A549 (cell line): Measurements from ENCODE around the gene TSHZ2. TPM values are rescaled to one million over a fixed set of nuclear protein-coding genes. Genes with fewer than 3 reads are reported as not detected.

Source experiments
- ATAC-seq, 2 experiments: fragments of 200-7000 bp in 1 of 2; fragments of >200 bp in 1 of 2; cut with Nextera tagmentation in 1 of 2; cut with Tn5 transposase in 1 of 2; 3 replicates each; pipeline versions ENCODE4 v1.8.0 to v1.9.1; 2018 to 2020; ENCODE audit warnings: mild to moderate bottlenecking in 1 of 2, moderate library complexity in 1 of 2
- CTCF ChIA-PET: fragments of 300-600 bp; sonication (Branson Sonifier 250); formaldehyde crosslinking; extraction: SDS; loops from one replicate; lab custom pipeline; 2021; ENCODE audit warnings: antibody characterized with exemption, inconsistent platforms; lab: Yijun Ruan, JAX
- POLR2A ChIA-PET: fragments of 350-600 bp; formaldehyde crosslinking; extraction: SDS; loops from one replicate; lab custom pipeline; 2021; ENCODE audit warnings: antibody characterized with exemption, inconsistent platforms; lab: Yijun Ruan, JAX
- DNase-seq, 2 experiments: peaks; one replicate each; pipeline versions ENCODE4 v3.0.0 to v3.0.0-alpha.2; 2011 to 2016; ENCODE audit warnings: low read depth in 1 of 2, low spot score in 1 of 2
- FAIRE-seq: peaks from 2 replicates; lab custom pipeline; 2011; peaks lifted over from hg19 to GRCh38; lab: Jason Lieb, UNC
- H3K27ac ChIP-seq, 2 experiments: fragments of >200 bp; sonication (Bioruptor Twin); formaldehyde crosslinking; 3 replicates each; pipeline ENCODE4 v1.5.1; 2016 to 2017
- H3K4me1 ChIP-seq: fragments of >200 bp; sonication (Bioruptor Twin); formaldehyde crosslinking; 3 replicates; pipeline ENCODE4 v1.6.1; 2016
- H3K4me2 ChIP-seq: fragments of >200 bp; sonication (Bioruptor Twin); formaldehyde crosslinking; 3 replicates; pipeline ENCODE4 v1.6.1; 2016
- H3K4me3 ChIP-seq: fragments of >200 bp; sonication (Bioruptor Twin); formaldehyde crosslinking; 3 replicates; pipeline ENCODE4 v1.5.1; 2016
- H3K9me3 ChIP-seq: fragments of >200 bp; sonication (Bioruptor Twin); formaldehyde crosslinking; 3 replicates; pipeline ENCODE4 v1.6.1; 2016
- BHLHE40 ChIP-seq: IDR thresholded peaks from 2 replicates; pipeline ENCODE4 v1.6.1; 2012; ENCODE audit warnings: low read depth, low read length, inconsistent platforms
- CBX2 ChIP-seq: fragments of 200-600 bp; sonication (generic); IDR thresholded peaks from 2 replicates; pipeline ENCODE4 v1.6.1; 2016; ENCODE audit warnings: low read depth, mild to moderate bottlenecking, borderline replicate concordance
- CBX8 ChIP-seq: fragments of 200-600 bp; sonication (generic); IDR thresholded peaks from 2 replicates; pipeline ENCODE4 v1.6.1; 2016
- CEBPB ChIP-seq, 2 experiments: fragments of >200 bp in 1 of 2; sonication (Bioruptor Twin) in 1 of 2; formaldehyde crosslinking in 1 of 2; IDR thresholded peaks; 2 replicates each; pipeline ENCODE4 v1.6.1; 2012 to 2016
- CHD4 ChIP-seq: fragments of 200-600 bp; sonication (generic); IDR thresholded peaks from 2 replicates; pipeline ENCODE4 v1.6.1; 2016; ENCODE audit warnings: antibody characterized with exemption, mild to moderate bottlenecking, borderline replicate concordance
- CTCF ChIP-seq: fragments of >200 bp; sonication (Bioruptor Twin); formaldehyde crosslinking; IDR thresholded peaks from 3 replicates; pipeline ENCODE4 v1.5.1; 2016
- EHF ChIP-seq: fragments of 250-450 bp; sonication (Bioruptor Pico); IDR thresholded peaks from 2 replicates; pipeline ENCODE4 v1.5.0; 2020; ENCODE audit warnings: mild to moderate bottlenecking
- EHMT2 ChIP-seq: fragments of 200-600 bp; sonication (generic); IDR thresholded peaks from 2 replicates; pipeline ENCODE4 v1.6.1; 2016; ENCODE audit warnings: antibody characterized with exemption, low read depth, mild to moderate bottlenecking, moderate library complexity
- ESRRA ChIP-seq: fragments of 150-350 bp; IDR thresholded peaks from 2 replicates; pipeline ENCODE4 v1.6.1; 2014; ENCODE audit warnings: mild to moderate bottlenecking, low read length, borderline replicate concordance
- FOSB ChIP-seq: fragments of 250-450 bp; sonication (Bioruptor Pico); IDR thresholded peaks from 2 replicates; pipeline ENCODE4 v1.5.0; 2020; ENCODE audit warnings: mild to moderate bottlenecking, moderate library complexity
- FOSL2 ChIP-seq, 2 experiments: fragments of 450-650 bp in 1 of 2; fragments of >200 bp in 1 of 2; sonication (Bioruptor Twin) in 1 of 2; formaldehyde crosslinking; IDR thresholded peaks; 2 replicates each; pipeline versions ENCODE4 v1.5.0 to v1.6.1; 2016 to 2020; ENCODE audit warnings: mild to moderate bottlenecking in 1 of 2, moderate library complexity in 1 of 2
- GATA3 ChIP-seq: IDR thresholded peaks from 2 replicates; pipeline ENCODE4 v1.6.1; 2012; ENCODE audit warnings: borderline replicate concordance
- HEYL ChIP-seq: fragments of 250-450 bp; sonication (Bioruptor Pico); IDR thresholded peaks from 2 replicates; pipeline ENCODE4 v1.8.0; 2021; ENCODE audit warnings: mild to moderate bottlenecking, moderate library complexity
- HOXB13 ChIP-seq: fragments of 250-450 bp; sonication (Bioruptor Pico); IDR thresholded peaks from 2 replicates; pipeline ENCODE4 v1.5.0; 2020; ENCODE audit warnings: low read depth, mild to moderate bottlenecking, moderate library complexity
- JUN ChIP-seq, 2 experiments: fragments of >200 bp; sonication (Bioruptor Twin); formaldehyde crosslinking; IDR thresholded peaks; 2 replicates in 1 of 2; 3 replicates in 1 of 2; pipeline ENCODE4 v1.6.1; 2016 to 2017
- MAFK ChIP-seq: fragments of 450-650 bp; IDR thresholded peaks from 2 replicates; pipeline ENCODE4 v1.6.1; 2014; ENCODE audit not compliant: partially characterized antibody
- MAX ChIP-seq: IDR thresholded peaks from 2 replicates; pipeline ENCODE4 v1.6.1; 2012
- MYC ChIP-seq: IDR thresholded peaks from 2 replicates; pipeline ENCODE4 v1.6.1; 2012; ENCODE audit warnings: mild to moderate bottlenecking, inconsistent platforms, low read length, improper control_type of control experiment, borderline replicate concordance
- PBX3 ChIP-seq: IDR thresholded peaks from 2 replicates; pipeline ENCODE4 v1.6.1; 2012
- PHF8 ChIP-seq: fragments of 200-600 bp; sonication (generic); IDR thresholded peaks from 2 replicates; pipeline ENCODE4 v1.6.1; 2016; ENCODE audit warnings: low read depth, mild to moderate bottlenecking, antibody characterized with exemption, moderate library complexity, borderline replicate concordance
- POLR2A ChIP-seq: IDR thresholded peaks from 2 replicates; pipeline ENCODE4 v1.6.1; 2012; ENCODE audit warnings: mild to moderate bottlenecking, low read length
- POLR2AphosphoS2 ChIP-seq: conservative IDR thresholded peaks from 2 replicates; pipeline ENCODE4 v1.6.1; 2012; ENCODE audit warnings: low read length, improper control_type of control experiment, inconsistent platforms
- RARB ChIP-seq: fragments of 250-450 bp; sonication (Bioruptor Pico); IDR thresholded peaks from 2 replicates; pipeline ENCODE4 v1.8.0; 2021; ENCODE audit warnings: mild to moderate bottlenecking, moderate library complexity
- SMC3 ChIP-seq: fragments of >200 bp; sonication (Bioruptor Twin); formaldehyde crosslinking; IDR thresholded peaks from 3 replicates; pipeline ENCODE4 v1.6.1; 2018; ENCODE audit warnings: inconsistent platforms
- SREBF2 ChIP-seq: fragments of 450-650 bp; IDR thresholded peaks from 2 replicates; pipeline ENCODE4 v1.6.1; 2014; ENCODE audit warnings: mild to moderate bottlenecking, moderate library complexity
- ZNF302 ChIP-seq: fragments of 250-450 bp; sonication (Bioruptor Pico); IDR thresholded peaks from 2 replicates; pipeline ENCODE4 v1.9.0; 2021; ENCODE audit warnings: inconsistent platforms, mild to moderate bottlenecking, moderate library complexity
- ZSCAN20 ChIP-seq: fragments of 250-450 bp; sonication (Bioruptor Pico); IDR thresholded peaks from 2 replicates; pipeline ENCODE4 v1.8.0; 2022; ENCODE audit warnings: mild to moderate bottlenecking, moderate library complexity
- WGBS: methylation state at CpG from one replicate; pipeline ENCODE4 v1.1.6; 2017; ENCODE audit errors: missing lambda C conversion rate; 5-methylcytosine and 5-hydroxymethylcytosine counted together
- polyA plus RNA-seq, 4 experiments: library from polyadenylated mRNA; depleted of rRNA in 3 of 4; stranded (reverse); fragments of >200 nt; fragmentation: RNase III in 1 of 4; extraction: RNeasy Plus Mini Kit Qiagen cat#74134 plus additional on column Dnase treatment in 1 of 4; gene quantifications; 2 replicates in 3 of 4; 3 replicates in 1 of 4; pipeline ENCODE4 v1.2.3, GENCODE V29; 2011 to 2017
- TF ChIP-seq, protein P1 (sequence below): fragments of >200 bp; sonication (Bioruptor Twin); formaldehyde crosslinking; IDR thresholded peaks from 3 replicates; pipeline ENCODE4 v1.6.1; 2016
- TF ChIP-seq, protein P2 (sequence below): IDR thresholded peaks from 2 replicates; pipeline ENCODE4 v1.6.1; 2012; ENCODE audit warnings: low read depth, borderline replicate concordance
- TF ChIP-seq, protein P3 (sequence below): fragments of 250-450 bp; sonication (Bioruptor Pico); IDR thresholded peaks from 2 replicates; pipeline ENCODE4 v1.5.0; 2020; ENCODE audit warnings: low read depth, mild to moderate bottlenecking, moderate library complexity

Gene TSHZ2
- polyA plus RNA-seq, 2 of the 4 experiments (the other 2 are of a cell fraction): not detected

DNA sequence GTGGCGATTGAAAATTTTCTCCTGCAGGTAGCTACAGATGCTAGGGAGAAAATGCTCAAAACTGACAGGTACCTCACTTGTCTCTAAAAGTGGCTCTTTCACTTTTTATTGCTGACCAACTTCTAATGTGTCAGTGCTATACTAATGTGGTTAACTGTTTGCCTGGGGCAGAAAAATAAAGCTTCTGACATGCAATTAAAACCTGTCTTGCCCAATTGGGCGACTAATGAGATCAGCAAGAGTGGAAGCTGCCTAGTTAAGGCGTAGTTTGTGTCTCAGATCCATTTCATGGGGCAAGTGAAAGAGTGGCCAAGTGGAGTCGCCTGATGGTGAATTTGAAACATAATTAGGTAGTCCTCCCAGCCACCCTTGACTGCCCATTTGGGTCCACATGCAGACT is 193.3 kb downstream of the TSHZ2 start:
- CTCF ChIA-PET: interaction anchor here (1.3 kb wide), 1 partner anchor 383 kb away, joined by 4 read pairs; no protein-coding TSS in a partner anchor
- Histone ChIP-seq H3K4me3 (no peak overlapping the region), H3K9me3 (no peaks in the 10 kb centered on the region)
- ATAC-seq: no peak
- 9% methylated on average over 4 of the region's 4 CpGs for WGBS
- TF ChIP-seq JUN (IDR thresholded peaks at IDR 0.05): no peak
- TF ChIP-seq SMC3: no peak
- TF ChIP-seq, protein P1, sequence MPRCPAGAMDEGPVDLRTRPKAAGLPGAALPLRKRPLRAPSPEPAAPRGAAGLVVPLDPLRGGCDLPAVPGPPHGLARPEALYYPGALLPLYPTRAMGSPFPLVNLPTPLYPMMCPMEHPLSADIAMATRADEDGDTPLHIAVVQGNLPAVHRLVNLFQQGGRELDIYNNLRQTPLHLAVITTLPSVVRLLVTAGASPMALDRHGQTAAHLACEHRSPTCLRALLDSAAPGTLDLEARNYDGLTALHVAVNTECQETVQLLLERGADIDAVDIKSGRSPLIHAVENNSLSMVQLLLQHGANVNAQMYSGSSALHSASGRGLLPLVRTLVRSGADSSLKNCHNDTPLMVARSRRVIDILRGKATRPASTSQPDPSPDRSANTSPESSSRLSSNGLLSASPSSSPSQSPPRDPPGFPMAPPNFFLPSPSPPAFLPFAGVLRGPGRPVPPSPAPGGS: no peak
- no peak for TF ChIP-seq POLR2AphosphoS2
- no peak for TF ChIP-seq CBX8
- no peak for TF ChIP-seq FOSB (CRISPR knock-in tag)
- no peak for TF ChIP-seq EHMT2
- no peak for TF ChIP-seq CHD4
- TF ChIP-seq, protein P2, sequence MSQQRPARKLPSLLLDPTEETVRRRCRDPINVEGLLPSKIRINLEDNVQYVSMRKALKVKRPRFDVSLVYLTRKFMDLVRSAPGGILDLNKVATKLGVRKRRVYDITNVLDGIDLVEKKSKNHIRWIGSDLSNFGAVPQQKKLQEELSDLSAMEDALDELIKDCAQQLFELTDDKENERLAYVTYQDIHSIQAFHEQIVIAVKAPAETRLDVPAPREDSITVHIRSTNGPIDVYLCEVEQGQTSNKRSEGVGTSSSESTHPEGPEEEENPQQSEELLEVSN: no peak
- TF ChIP-seq HEYL: no peak
- TF ChIP-seq ZSCAN20 (CRISPR knock-in tag): no peak
- no peak for TF ChIP-seq EHF (CRISPR knock-in tag)
- no peak for TF ChIP-seq MAFK
- TF ChIP-seq POLR2A: no peak
- TF ChIP-seq, protein P3, sequence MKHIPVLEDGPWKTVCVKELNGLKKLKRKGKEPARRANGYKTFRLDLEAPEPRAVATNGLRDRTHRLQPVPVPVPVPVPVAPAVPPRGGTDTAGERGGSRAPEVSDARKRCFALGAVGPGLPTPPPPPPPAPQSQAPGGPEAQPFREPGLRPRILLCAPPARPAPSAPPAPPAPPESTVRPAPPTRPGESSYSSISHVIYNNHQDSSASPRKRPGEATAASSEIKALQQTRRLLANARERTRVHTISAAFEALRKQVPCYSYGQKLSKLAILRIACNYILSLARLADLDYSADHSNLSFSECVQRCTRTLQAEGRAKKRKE (CRISPR knock-in tag): no peak
- no peak for TF ChIP-seq SREBF2
- no peak for TF ChIP-seq ESRRA
- no peak for TF ChIP-seq ZNF302
- TF ChIP-seq, all 56 proteins: peak for 0
- no peak overlapping the region for H3K27ac ChIP-seq
- DNase-seq (no peak), FAIRE-seq (no peak)
- no peaks in the 10 kb centered on the region for H3K4me1 ChIP-seq
- POLR2A ChIA-PET: no interaction called here
- no peak overlapping the region for H3K4me2 ChIP-seq

DNA sequence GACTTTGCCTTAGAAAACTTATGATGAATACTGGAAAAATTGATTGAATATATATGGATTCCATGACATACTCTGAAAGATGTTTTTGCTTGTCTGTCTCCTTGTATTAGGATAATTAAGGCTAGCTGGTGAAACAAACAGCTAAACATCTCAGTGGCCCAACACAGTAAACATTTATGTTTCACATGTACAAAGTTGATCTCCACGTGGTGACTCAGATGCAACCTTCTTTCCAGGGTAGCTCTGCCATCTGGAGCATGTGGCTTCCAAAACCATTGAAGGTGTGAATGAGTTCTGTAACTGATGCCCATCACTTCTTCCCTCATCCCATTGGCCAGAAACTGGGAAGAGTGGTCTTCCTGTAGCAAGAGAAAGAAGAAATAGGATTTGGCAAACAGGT is 196.3 kb downstream of the TSHZ2 start:
- Histone ChIP-seq H3K4me3 (no peak overlapping the region), H3K27ac (no peak overlapping the region), H3K4me1 (no peaks in the 10 kb centered on the region), H3K4me2 (no peak overlapping the region), H3K9me3 (no peaks in the 10 kb centered on the region)
- no peak for TF ChIP-seq CBX2
- TF ChIP-seq GATA3: no peak
- TF ChIP-seq ZNF302: no peak
- no peak for TF ChIP-seq SREBF2
- TF ChIP-seq SMC3: no peak
- no peak for TF ChIP-seq CHD4
- TF ChIP-seq HOXB13 (CRISPR knock-in tag): no peak
- no peak for TF ChIP-seq POLR2A
- TF ChIP-seq PBX3: no peak
- TF ChIP-seq MAX: no peak
- no peak for TF ChIP-seq POLR2AphosphoS2
- no peak for TF ChIP-seq MYC
- TF ChIP-seq RARB (CRISPR knock-in tag): no peak
- no peak for TF ChIP-seq PHF8
- TF ChIP-seq FOSL2 (IDR thresholded peaks at IDR 0.05): no peak
- no peak for TF ChIP-seq FOSL2 (CRISPR knock-in tag; IDR thresholded peaks at IDR 0.05)
- no peak for TF ChIP-seq FOSB (CRISPR knock-in tag)
- TF ChIP-seq CEBPB (IDR thresholded peaks at IDR 0.05): no peak
- no peak for TF ChIP-seq EHMT2
- TF ChIP-seq CTCF: no peak
- TF ChIP-seq BHLHE40: no peak
- ATAC-seq (no peak), FAIRE-seq (no peak), DNase-seq (no peak)
- 0% methylated on average over 1 of the region's 1 CpG for WGBS
- POLR2A ChIA-PET: no interaction called here
- CTCF ChIA-PET: no interaction called here
